ENCODE measurements around the gene IMMP2L. TPM values are rescaled to one million over a fixed set of nuclear protein-coding genes. Genes with fewer than 3 reads are reported as not detected.

Gene IMMP2L
- total RNA-seq, 6 experiments from 2014 or later = 14.2 to 25.3 (median 19.7) TPM

- ATAC-seq (no peak), DNase-seq (no peak)
- H3K4me1 ChIP-seq = no peaks in the 10 kb centered on the region
- H3K36me3 ChIP-seq = no peaks in the 10 kb centered on the region
- H3K9me3 ChIP-seq = no peaks in the 10 kb centered on the region
- H3K4me3 ChIP-seq = no peak overlapping the region
- no peaks in the 10 kb centered on the region for H3K27me3 ChIP-seq
- no peak for TF ChIP-seq CTCF (IDR thresholded peaks at IDR 0.05)
- no peak for TF ChIP-seq POLR2A (IDR thresholded peaks at IDR 0.05)
- intact Hi-C loops (cut with DNase I) = no loop called here
- no peak overlapping the region for H3K27ac ChIP-seq
Observed at GRCh38 chr7:110921595-110922151, 640.6 kb downstream of the IMMP2L start.

GRCh38 chr7:110918949-110919548, 643.2 kb downstream of the IMMP2L start:
- H3K9me3 ChIP-seq = no peaks in the 10 kb centered on the region
- no peaks in the 10 kb centered on the region for H3K4me1 ChIP-seq
- 51% methylated on average over 2 of the region's 2 CpGs for WGBS (ENCODE audit: insufficient coverage, low coverage, low lambda C conversion rate, missing lambda C conversion rate)
- ATAC-seq (no peak), DNase-seq (no peak)
- H3K36me3 ChIP-seq = no peaks in the 10 kb centered on the region
- intact Hi-C loops (cut with DNase I) = no loop called here
- H3K27me3 ChIP-seq = no peaks in the 10 kb centered on the region
- H3K27ac ChIP-seq = no peak overlapping the region
- no peak overlapping the region for H3K4me3 ChIP-seq
- TF ChIP-seq POLR2A (IDR thresholded peaks at IDR 0.05) (no peak), CTCF (IDR thresholded peaks at IDR 0.05) (no peak)

GRCh38 chr7:110914263-110914662, 648.0 kb downstream of the IMMP2L start:
- Histone ChIP-seq H3K9me3 (no peaks in the 10 kb centered on the region), H3K36me3 (no peaks in the 10 kb centered on the region), H3K4me3 (no peak overlapping the region), H3K27me3 (no peaks in the 10 kb centered on the region), H3K4me1 (peaks cover 0 to 1% (median 0%) of the 10 kb centered on the region in 4 donors), H3K27ac (no peak overlapping the region)
- ATAC-seq (no peak), DNase-seq (no peak)
- TF ChIP-seq CTCF (IDR thresholded peaks at IDR 0.05) (no peak), POLR2A (IDR thresholded peaks at IDR 0.05) (no peak)
- 72% methylated on average over 2 of the region's 2 CpGs for WGBS (ENCODE audit: insufficient coverage, low coverage, low lambda C conversion rate, missing lambda C conversion rate)
- intact Hi-C loops (cut with DNase I) = no loop called here

GRCh38 chr7:110911632-110912031, 650.7 kb downstream of the IMMP2L start:
- DNase-seq (no peak), ATAC-seq (no peak)
- Histone ChIP-seq H3K27me3 (no peaks in the 10 kb centered on the region), H3K4me1 (peaks cover 0 to 6% (median 0%) of the 10 kb centered on the region in 4 donors), H3K36me3 (no peaks in the 10 kb centered on the region), H3K9me3 (no peaks in the 10 kb centered on the region), H3K27ac (no peak overlapping the region), H3K4me3 (no peak overlapping the region)
- intact Hi-C loops (cut with DNase I) = no loop called here
- TF ChIP-seq POLR2A (IDR thresholded peaks at IDR 0.05) (no peak), CTCF (IDR thresholded peaks at IDR 0.05) (no peak)
- WGBS (ENCODE audit: insufficient coverage, low coverage, low lambda C conversion rate, missing lambda C conversion rate) = 90% methylated on average over 2 of the region's 2 CpGs

Measured in right lobe of liver (tissue), 6 donors.